Choroid plexus epithelial cell (primary cell): Measurements from ENCODE around the gene DIMT1.

Experiments used
- DNase-seq: peaks from one replicate; pipeline ENCODE4 v3.0.0-alpha.2; 2010; ENCODE audit warnings: low read depth
- H3K4me3 ChIP-seq: 2 replicates; pipeline ENCODE4 v1.5.1; 2011; ENCODE audit warnings: low read depth, mild to moderate bottlenecking, control low read depth, low read length, moderate library complexity
- CTCF ChIP-seq: conservative IDR thresholded peaks from 2 replicates; pipeline ENCODE4 v1.5.1; 2011; ENCODE audit warnings: low read depth, mild to moderate bottlenecking, control low read depth, inconsistent platforms, low read length, moderate library complexity

DIMT1 gene

GRCh38 chr5:62386824-62387223 is 16.9 kb downstream of the DIMT1 start:
- DNase-seq = peak; percentile 64
- no peak overlapping the region for H3K4me3 ChIP-seq
- no peak for TF ChIP-seq CTCF

GRCh38 chr5:62385816-62386400 is 17.8 kb downstream of the DIMT1 start:
- peak; percentile 34 for DNase-seq
- H3K4me3 ChIP-seq = no peak overlapping the region
- no peak for TF ChIP-seq CTCF

DNA sequence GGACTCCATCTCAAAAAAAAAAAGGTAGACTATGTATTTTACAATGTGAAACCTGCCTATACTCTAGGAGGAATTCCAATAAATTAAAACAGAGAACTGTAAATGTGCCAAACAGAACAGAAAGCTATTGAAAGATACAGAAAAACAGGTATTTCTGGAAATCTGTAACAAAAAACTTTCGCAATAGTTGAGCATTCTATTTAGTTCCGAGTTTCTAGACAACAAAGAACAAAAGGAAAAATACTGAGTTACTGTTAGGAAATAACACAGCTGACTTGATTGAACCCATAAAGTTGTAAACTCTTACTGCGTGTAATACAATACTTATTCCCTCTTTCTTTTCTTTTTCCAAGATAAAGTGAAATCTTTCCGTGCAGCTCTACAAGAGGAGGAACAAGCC is 18.6 kb downstream of the DIMT1 start:
- DNase-seq = no peak
- TF ChIP-seq CTCF = no peak
- H3K4me3 ChIP-seq = no peak overlapping the region

DNA sequence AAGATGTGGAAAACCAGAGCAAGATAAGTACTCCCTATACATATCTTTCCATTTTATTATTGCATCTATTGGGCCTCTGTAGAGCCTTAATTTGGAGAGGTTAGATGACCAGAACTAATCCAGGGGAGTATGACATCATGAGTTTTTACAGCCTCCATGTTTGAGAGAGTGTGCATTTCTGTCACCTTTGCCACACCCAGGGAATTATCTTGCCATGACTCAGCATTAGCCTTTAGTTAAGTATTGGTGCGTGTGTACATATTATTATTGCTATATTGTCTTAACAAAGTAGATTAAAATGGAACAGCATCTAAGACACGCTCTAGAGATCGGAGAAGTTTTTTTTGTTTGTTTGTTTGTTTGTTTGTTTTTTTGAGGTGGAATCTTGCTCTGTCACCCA is 27.6 kb downstream of the DIMT1 start:
- peak; percentile 30 for DNase-seq
- TF ChIP-seq CTCF = no peak
- H3K4me3 ChIP-seq = no peak overlapping the region

DNA sequence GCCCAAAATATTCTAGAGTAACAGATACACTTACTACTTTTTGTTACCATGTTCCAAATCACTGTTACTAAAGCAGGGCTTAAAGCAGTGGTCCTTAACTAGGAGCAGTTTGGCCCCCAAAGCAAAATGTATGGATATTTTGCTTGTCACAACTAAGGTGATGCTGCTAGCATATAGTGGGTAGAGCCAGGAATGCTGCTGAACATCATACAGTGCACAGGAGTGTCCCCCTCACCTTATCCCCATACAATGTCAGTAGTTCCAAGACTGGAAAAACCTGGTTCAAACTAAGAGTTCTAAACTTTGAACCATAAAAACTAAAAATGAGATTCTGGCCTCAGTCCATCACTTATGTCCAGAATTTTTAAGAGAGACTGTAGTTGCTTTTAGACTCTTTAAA is 28.1 kb downstream of the DIMT1 start:
- no peak for TF ChIP-seq CTCF
- H3K4me3 ChIP-seq = no peak overlapping the region
- no peak for DNase-seq

DNA sequence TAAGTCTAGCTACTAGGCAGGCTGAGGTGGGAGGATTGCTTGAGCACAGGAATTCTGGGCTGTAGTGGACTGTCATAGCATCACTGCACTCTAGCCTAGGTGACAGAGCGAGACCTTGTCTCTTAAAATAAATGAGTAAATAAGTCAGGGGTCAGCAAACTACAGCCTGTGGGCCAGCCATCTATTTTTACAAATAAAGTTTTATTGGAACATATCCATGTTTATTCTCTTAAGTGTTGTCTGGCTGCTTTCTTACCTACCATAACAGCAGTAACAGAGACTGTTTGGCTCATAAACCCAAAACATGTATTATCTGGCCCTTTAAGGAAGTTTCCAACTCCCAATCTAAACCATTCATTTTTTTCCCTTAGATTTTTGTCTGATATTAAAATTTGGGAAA is 29.6 kb downstream of the DIMT1 start:
- TF ChIP-seq CTCF = no peak
- H3K4me3 ChIP-seq = no peak overlapping the region
- DNase-seq = no peak

DNA sequence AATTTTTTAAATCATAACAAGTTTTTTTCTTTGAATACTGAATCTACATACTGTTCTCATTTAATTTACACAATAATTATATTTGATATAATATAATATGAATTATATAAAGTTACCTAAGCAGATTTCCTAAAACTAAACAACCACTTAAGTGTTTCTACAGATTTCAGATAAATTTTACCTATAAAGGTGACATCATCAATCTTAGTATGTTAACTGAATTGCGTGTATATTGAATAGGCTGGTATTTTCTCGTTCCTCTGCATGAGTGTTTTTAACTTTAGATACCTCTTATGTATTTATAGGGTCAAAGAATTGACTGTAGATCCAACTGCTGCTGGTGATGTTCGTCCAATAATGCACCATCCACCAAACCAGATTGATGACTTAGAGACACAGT is 30.3 kb downstream of the DIMT1 start:
- DNase-seq = no peak
- H3K4me3 ChIP-seq = no peak overlapping the region
- TF ChIP-seq CTCF = no peak
